ENCODE results near the gene SEMA3D.

The SEMA3D gene

DNA sequence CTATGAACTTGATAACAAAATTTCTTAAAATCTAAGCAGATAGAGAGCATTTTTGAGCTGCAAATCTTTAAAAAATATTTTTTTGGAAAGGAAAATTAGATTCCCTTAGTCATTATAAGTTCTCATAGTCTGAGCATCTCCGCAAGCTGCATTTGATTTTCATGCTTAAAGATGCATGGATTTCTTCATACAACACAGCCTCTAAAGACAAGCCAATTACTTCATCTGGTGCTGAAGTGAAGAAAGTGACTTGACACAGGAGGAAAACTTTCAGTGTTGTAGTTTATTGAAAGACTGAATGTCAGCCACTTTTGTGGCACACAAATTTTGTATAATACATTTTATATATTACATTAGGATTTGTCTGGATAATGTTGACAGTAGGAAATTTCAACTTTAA is 22.5 kb downstream of the SEMA3D start:
- WGBS, 2 experiments = 100% methylated on average over 1 of the region's 1 CpG
- H3K27me3 ChIP-seq (ENCODE audit: control insufficient read depth, insufficient read depth, low read length, poor library complexity, severe bottlenecking) = no peaks in the 10 kb centered on the region
- no peak overlapping the region for H3K27ac ChIP-seq (ENCODE audit: insufficient read depth, low read depth, low read length, poor library complexity, severe bottlenecking)
- H3K4me3 ChIP-seq (ENCODE audit: insufficient read depth, low read depth, low read length) = no peak overlapping the region
- no peaks in the 10 kb centered on the region for H3K4me1 ChIP-seq (ENCODE audit: control insufficient read depth, insufficient read depth, low read length)
- H3K9me3 ChIP-seq (ENCODE audit: control insufficient read depth, low read length) = no peaks in the 10 kb centered on the region
- no peaks in the 10 kb centered on the region for H3K36me3 ChIP-seq (ENCODE audit: control insufficient read depth, insufficient read depth, low read length)

GRCh38 chr7:85162721-85163120 is 24.1 kb downstream of the SEMA3D start:
- H3K27me3 ChIP-seq (ENCODE audit: control insufficient read depth, insufficient read depth, low read length, poor library complexity, severe bottlenecking) = no peaks in the 10 kb centered on the region
- no peaks in the 10 kb centered on the region for H3K4me1 ChIP-seq (ENCODE audit: control insufficient read depth, insufficient read depth, low read length)
- 93 to 95% methylated on average over 3 to 4 of the region's 4 CpGs for WGBS, 2 experiments
- no peaks in the 10 kb centered on the region for H3K9me3 ChIP-seq (ENCODE audit: control insufficient read depth, low read length)
- no peaks in the 10 kb centered on the region for H3K36me3 ChIP-seq (ENCODE audit: control insufficient read depth, insufficient read depth, low read length)
- no peak overlapping the region for H3K27ac ChIP-seq (ENCODE audit: insufficient read depth, low read depth, low read length, poor library complexity, severe bottlenecking)
- no peak overlapping the region for H3K4me3 ChIP-seq (ENCODE audit: insufficient read depth, low read depth, low read length)

DNA sequence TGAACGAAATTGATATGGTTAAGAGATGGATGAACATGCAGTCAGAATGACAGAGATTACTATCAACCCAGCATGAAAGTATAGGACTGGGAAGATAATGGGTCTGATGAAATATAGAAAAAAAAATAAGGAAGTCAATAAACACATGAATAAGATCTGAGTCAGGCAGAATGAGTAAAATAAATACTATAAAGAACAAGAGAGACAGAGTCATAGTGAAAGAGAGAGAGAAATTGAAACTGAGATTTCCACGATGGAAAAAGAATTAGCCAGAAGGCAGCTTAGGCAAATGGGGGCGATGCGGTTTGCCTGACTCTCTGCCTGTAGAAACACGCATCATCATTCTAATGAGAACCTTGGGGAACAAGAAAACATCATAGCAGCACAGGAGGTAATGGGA is 26.6 kb downstream of the SEMA3D start:
- 91 to 94% methylated on average over 5 of the region's 5 CpGs for WGBS, 2 experiments
- no peaks in the 10 kb centered on the region for H3K4me1 ChIP-seq (ENCODE audit: control insufficient read depth, insufficient read depth, low read length)
- no peaks in the 10 kb centered on the region for H3K36me3 ChIP-seq (ENCODE audit: control insufficient read depth, insufficient read depth, low read length)
- H3K27me3 ChIP-seq (ENCODE audit: control insufficient read depth, insufficient read depth, low read length, poor library complexity, severe bottlenecking) = no peaks in the 10 kb centered on the region
- H3K9me3 ChIP-seq (ENCODE audit: control insufficient read depth, low read length) = no peaks in the 10 kb centered on the region
- no peak overlapping the region for H3K4me3 ChIP-seq (ENCODE audit: insufficient read depth, low read depth, low read length)
- no peak overlapping the region for H3K27ac ChIP-seq (ENCODE audit: insufficient read depth, low read depth, low read length, poor library complexity, severe bottlenecking)

- Histone ChIP-seq H3K9me3 (ENCODE audit: control insufficient read depth, low read length) (no peaks in the 10 kb centered on the region), H3K4me3 (ENCODE audit: insufficient read depth, low read depth, low read length) (no peak overlapping the region), H3K4me1 (ENCODE audit: control insufficient read depth, insufficient read depth, low read length) (no peaks in the 10 kb centered on the region), H3K27me3 (ENCODE audit: control insufficient read depth, insufficient read depth, low read length, poor library complexity, severe bottlenecking) (no peaks in the 10 kb centered on the region), H3K36me3 (ENCODE audit: control insufficient read depth, insufficient read depth, low read length) (no peaks in the 10 kb centered on the region), H3K27ac (ENCODE audit: insufficient read depth, low read depth, low read length, poor library complexity, severe bottlenecking) (no peak overlapping the region)
- 83 to 97% methylated on average over 1 of the region's 1 CpG for WGBS, 2 experiments
Measured at GRCh38 chr7:85159003-85159402, 27.9 kb downstream of the SEMA3D start.

- H3K36me3 ChIP-seq (ENCODE audit: control insufficient read depth, insufficient read depth, low read length) = no peaks in the 10 kb centered on the region
- H3K4me3 ChIP-seq (ENCODE audit: insufficient read depth, low read depth, low read length) = no peak overlapping the region
- H3K27me3 ChIP-seq (ENCODE audit: control insufficient read depth, insufficient read depth, low read length, poor library complexity, severe bottlenecking) = no peaks in the 10 kb centered on the region
- 91 to 100% methylated on average over 1 of the region's 1 CpG for WGBS, 2 experiments
- H3K27ac ChIP-seq (ENCODE audit: insufficient read depth, low read depth, low read length, poor library complexity, severe bottlenecking) = no peak overlapping the region
- no peaks in the 10 kb centered on the region for H3K9me3 ChIP-seq (ENCODE audit: control insufficient read depth, low read length)
- no peaks in the 10 kb centered on the region for H3K4me1 ChIP-seq (ENCODE audit: control insufficient read depth, insufficient read depth, low read length)
Measured at GRCh38 chr7:85156661-85157208, 30.1 kb downstream of the SEMA3D start.

DNA sequence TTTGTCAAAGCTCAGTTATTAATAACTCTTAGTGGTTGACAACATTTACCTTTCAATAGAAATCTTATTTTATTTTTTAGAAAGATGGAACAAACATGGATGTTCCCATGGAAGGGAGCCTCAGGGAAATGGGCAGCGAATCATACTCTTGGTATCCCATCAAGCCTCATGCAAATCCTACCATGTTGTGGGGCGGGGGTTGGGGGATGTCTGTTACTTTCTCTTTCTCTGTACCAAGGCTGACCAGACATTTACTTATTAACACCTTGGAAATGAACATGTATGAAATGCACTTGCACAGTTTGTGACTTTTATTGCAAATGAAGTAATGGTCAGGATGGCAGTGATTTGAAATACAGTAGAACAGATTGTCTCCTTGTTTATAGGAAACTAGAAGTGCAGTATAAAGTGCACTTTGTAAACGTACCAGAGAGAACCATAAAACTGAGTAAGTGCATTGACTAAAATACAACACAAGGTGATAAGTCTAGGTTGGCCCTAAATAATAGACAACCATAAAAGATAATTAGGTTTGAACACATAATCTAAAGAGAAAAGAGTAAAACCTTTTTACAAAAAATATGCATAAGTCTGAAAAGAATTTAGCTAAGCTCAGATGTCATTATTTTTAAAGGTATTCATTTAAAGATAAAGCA is 32.4 kb downstream of the SEMA3D start:
- H3K27me3 ChIP-seq (ENCODE audit: control insufficient read depth, insufficient read depth, low read length, poor library complexity, severe bottlenecking) = no peaks in the 10 kb centered on the region
- H3K9me3 ChIP-seq (ENCODE audit: control insufficient read depth, low read length) = no peaks in the 10 kb centered on the region
- H3K27ac ChIP-seq (ENCODE audit: insufficient read depth, low read depth, low read length, poor library complexity, severe bottlenecking) = no peak overlapping the region
- no peaks in the 10 kb centered on the region for H3K4me1 ChIP-seq (ENCODE audit: control insufficient read depth, insufficient read depth, low read length)
- H3K36me3 ChIP-seq (ENCODE audit: control insufficient read depth, insufficient read depth, low read length) = no peaks in the 10 kb centered on the region
- no peak overlapping the region for H3K4me3 ChIP-seq (ENCODE audit: insufficient read depth, low read depth, low read length)
- WGBS, 2 experiments = 71 to 100% methylated on average over 2 to 3 of the region's 3 CpGs

DNA sequence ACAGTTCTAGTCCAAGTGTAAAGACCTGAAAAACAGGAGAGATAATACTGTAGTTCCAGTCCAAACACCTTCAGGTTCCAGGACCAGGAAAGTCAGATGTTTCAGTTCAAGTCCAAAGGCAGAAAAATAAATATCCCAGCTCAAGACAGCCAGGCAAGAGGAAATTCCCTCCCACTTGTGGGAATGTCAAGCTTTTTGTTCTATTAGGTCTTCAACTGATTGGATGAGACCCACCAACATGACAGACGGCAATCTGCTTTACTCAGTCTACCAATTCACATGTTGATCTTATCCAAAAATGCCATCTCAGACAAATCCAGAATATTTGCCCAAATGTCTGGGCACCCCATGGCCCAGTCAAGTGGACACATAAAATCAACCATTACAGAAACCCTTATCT is 33.1 kb downstream of the SEMA3D start:
- WGBS, 2 experiments = 89 to 96% methylated on average over 1 of the region's 1 CpG
- H3K27me3 ChIP-seq (ENCODE audit: control insufficient read depth, insufficient read depth, low read length, poor library complexity, severe bottlenecking) = no peaks in the 10 kb centered on the region
- no peaks in the 10 kb centered on the region for H3K4me1 ChIP-seq (ENCODE audit: control insufficient read depth, insufficient read depth, low read length)
- H3K27ac ChIP-seq (ENCODE audit: insufficient read depth, low read depth, low read length, poor library complexity, severe bottlenecking) = no peak overlapping the region
- no peaks in the 10 kb centered on the region for H3K9me3 ChIP-seq (ENCODE audit: control insufficient read depth, low read length)
- H3K4me3 ChIP-seq (ENCODE audit: insufficient read depth, low read depth, low read length) = no peak overlapping the region
- H3K36me3 ChIP-seq (ENCODE audit: control insufficient read depth, insufficient read depth, low read length) = no peaks in the 10 kb centered on the region

- no peak overlapping the region for H3K4me3 ChIP-seq (ENCODE audit: insufficient read depth, low read depth, low read length)
- no peaks in the 10 kb centered on the region for H3K9me3 ChIP-seq (ENCODE audit: control insufficient read depth, low read length)
- H3K27me3 ChIP-seq (ENCODE audit: control insufficient read depth, insufficient read depth, low read length, poor library complexity, severe bottlenecking) = no peaks in the 10 kb centered on the region
- no peaks in the 10 kb centered on the region for H3K36me3 ChIP-seq (ENCODE audit: control insufficient read depth, insufficient read depth, low read length)
- no peak overlapping the region for H3K27ac ChIP-seq (ENCODE audit: insufficient read depth, low read depth, low read length, poor library complexity, severe bottlenecking)
- WGBS, 2 experiments = 100% methylated on average over 1 of the region's 1 CpG; no CpG with 5 or more reads in 1 of the 2 experiments
- H3K4me1 ChIP-seq (ENCODE audit: control insufficient read depth, insufficient read depth, low read length) = no peaks in the 10 kb centered on the region
Measured at GRCh38 chr7:85150624-85151023, 36.2 kb downstream of the SEMA3D start.

DNA sequence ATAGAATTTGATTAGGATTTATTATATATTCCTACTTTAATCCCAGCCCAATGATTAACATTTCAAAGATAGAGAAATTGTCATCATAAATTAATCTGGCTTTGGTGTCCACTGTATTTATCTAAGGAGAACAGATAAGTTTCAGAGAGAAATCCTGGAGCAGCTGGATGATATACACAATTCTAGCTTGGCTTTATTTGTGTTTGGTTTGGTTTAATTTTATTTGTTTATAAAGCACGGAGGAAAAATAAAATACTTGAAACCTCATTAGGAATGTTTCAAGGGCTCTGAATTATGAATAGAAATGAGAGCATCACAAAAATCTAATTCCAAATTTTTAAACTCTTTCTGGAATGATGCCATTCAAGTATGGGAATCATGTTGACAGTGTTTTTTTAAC is 42.1 kb downstream of the SEMA3D start:
- H3K4me3 ChIP-seq (ENCODE audit: insufficient read depth, low read depth, low read length) = no peak overlapping the region
- H3K36me3 ChIP-seq (ENCODE audit: control insufficient read depth, insufficient read depth, low read length) = no peaks in the 10 kb centered on the region
- no peak overlapping the region for H3K27ac ChIP-seq (ENCODE audit: insufficient read depth, low read depth, low read length, poor library complexity, severe bottlenecking)
- 100% methylated on average over 1 of the region's 1 CpG; no CpG with 5 or more reads in 1 of the 2 experiments for WGBS, 2 experiments
- H3K4me1 ChIP-seq (ENCODE audit: control insufficient read depth, insufficient read depth, low read length) = no peaks in the 10 kb centered on the region
- H3K9me3 ChIP-seq (ENCODE audit: control insufficient read depth, low read length) = no peaks in the 10 kb centered on the region
- no peaks in the 10 kb centered on the region for H3K27me3 ChIP-seq (ENCODE audit: control insufficient read depth, insufficient read depth, low read length, poor library complexity, severe bottlenecking)

DNA sequence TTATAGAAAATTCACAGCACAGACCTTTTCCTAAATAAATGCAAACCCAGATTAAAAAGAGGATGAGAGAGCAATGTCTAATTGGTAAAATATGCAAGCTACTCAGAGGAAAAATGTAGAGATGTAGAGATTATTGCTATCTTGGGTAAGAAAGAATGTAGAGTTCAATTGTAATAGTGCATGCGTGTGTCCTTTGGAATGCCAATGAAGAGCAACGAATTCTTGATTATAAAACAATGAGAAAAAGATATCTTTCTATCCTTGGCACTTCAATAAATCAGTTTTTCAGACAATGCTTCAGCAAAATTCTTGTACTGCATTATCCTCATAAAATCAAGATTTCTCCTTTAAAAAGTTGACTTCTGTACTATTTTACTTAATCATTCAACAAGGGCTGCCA is 50.9 kb downstream of the SEMA3D start:
- WGBS, 2 experiments = 92 to 100% methylated on average over 2 of the region's 2 CpGs
- no peak overlapping the region for H3K27ac ChIP-seq (ENCODE audit: insufficient read depth, low read depth, low read length, poor library complexity, severe bottlenecking)
- H3K4me1 ChIP-seq (ENCODE audit: control insufficient read depth, insufficient read depth, low read length) = no peaks in the 10 kb centered on the region
- no peaks in the 10 kb centered on the region for H3K36me3 ChIP-seq (ENCODE audit: control insufficient read depth, insufficient read depth, low read length)
- H3K4me3 ChIP-seq (ENCODE audit: insufficient read depth, low read depth, low read length) = no peak overlapping the region
- H3K27me3 ChIP-seq (ENCODE audit: control insufficient read depth, insufficient read depth, low read length, poor library complexity, severe bottlenecking) = no peaks in the 10 kb centered on the region
- H3K9me3 ChIP-seq (ENCODE audit: control insufficient read depth, low read length) = no peaks in the 10 kb centered on the region

Measured in ectodermal cell (in vitro differentiated cells).